T-helper 1 cell (primary cell): ENCODE data around the gene UBTD2.
"Not testable (repeated sequence)": the region's sequence is repeated elsewhere in the genome, so short reads cannot be mapped to it uniquely, and the experiment has no call there.

Experiments used
- DNase-seq, 5 donors: peaks; one replicate each; pipeline ENCODE4 v3.0.0-alpha.2; 2012 to 2020

The UBTD2 gene

GRCh38 chr5:172291837-172292236 is 8.3 kb upstream of the UBTD2 start:
- DNase-seq = not testable (repeated sequence)

GRCh38 chr5:172288465-172288864 is 4.9 kb upstream of the UBTD2 start:
- DNase-seq = no peak

DNA sequence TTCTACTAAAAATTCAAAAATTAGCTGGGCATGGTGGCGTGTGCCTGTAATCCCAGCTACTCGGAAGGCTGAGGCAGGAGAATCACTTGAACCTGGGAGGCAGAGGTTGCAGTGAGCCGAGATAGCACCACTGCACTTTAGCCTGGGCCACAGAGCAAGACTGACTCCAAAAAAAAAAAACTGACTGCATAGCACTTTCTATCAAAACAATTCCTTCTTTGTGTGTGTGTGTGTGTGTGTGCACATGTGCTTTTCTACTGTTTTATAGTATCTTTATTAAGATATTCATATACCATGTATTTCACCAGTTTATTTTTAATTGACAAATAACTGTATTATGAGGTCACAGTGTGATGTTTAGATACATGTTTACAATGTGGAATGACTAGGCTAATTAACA is 3.6 kb upstream of the UBTD2 start:
- not testable (repeated sequence) for DNase-seq

- DNase-seq = no peak
Observed at GRCh38 chr5:172285226-172286143, 1.9 kb upstream of the UBTD2 start.

GRCh38 chr5:172284611-172284980 is 1.0 kb upstream of the UBTD2 start:
- DNase-seq = peak in 1 of 5 donors; percentile 1

DNA sequence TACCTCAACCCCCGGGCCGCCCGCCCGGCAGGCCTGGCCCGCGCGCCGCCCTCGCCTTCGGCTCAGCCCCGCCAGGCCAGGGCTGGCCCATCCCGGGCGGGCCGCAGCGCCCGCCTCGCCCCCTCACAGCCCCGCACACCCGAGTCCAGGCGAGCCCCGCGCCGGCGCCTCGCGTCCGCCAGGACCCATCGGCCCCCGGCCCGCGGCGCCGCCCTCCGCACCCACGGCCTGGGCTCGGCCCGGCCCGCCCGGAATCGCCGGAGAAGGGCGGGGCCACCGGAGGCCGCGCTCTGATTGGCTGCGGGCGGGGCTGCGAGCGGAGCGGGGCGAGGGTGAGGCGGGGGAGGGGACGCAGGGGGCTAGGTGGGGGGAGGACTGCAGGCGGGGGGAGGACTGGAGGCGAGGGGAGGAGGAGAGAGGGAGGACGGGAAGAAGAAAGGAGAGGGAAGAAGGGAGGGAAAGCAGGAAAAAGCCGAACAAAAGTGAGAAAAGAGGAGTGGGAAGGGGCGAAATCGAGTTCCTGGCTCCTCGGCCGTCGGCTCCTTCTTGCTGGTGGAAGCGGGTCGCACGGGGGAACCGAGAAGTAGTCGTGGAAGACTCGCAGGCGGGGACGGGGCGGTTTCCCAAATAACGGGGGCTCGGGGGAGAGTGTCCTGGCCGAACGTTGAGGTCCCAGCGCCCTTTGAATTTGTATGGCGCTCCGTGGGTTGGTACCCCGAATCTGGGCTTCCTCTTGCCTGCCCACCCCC is 472 bp upstream of the UBTD2 start:
- peak; percentile 54 to 76 (median 62) for DNase-seq

DNA sequence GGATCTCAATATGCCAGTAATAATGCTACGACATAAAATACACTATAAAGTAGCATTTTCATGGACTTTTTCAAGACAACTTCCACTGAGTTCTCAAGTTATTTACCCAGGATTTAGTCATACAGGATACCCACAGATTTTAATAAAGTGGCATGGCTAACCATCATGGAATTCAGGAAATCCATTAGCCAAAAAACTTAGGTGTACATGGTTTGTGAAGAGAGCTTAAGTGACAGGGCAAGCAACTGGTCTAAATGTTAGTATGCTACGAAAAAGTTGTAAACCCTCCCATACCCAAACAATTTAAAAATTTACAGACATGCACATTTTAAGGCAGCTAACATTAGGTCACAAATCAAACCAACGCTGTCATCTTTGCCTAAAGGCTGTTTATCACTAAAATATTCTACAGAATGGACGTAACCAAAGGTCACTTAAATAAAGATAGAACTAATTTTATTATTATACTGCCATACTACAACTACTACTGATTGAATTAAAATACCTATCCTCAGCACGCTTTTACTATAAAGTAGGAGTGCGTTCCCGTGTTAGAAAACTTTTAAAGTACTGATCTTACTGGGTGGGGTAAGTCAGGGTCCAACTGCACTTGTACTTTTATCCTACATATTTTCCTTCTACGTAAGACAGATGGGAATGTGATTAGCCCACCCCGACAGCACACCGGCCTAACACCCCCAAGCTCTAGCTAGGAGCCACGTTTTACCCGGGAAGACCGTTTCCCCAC is 1.1 kb downstream of the UBTD2 start:
- no peak for DNase-seq

GRCh38 chr5:172281346-172281745 is 2.2 kb downstream of the UBTD2 start:
- no peak for DNase-seq

DNA sequence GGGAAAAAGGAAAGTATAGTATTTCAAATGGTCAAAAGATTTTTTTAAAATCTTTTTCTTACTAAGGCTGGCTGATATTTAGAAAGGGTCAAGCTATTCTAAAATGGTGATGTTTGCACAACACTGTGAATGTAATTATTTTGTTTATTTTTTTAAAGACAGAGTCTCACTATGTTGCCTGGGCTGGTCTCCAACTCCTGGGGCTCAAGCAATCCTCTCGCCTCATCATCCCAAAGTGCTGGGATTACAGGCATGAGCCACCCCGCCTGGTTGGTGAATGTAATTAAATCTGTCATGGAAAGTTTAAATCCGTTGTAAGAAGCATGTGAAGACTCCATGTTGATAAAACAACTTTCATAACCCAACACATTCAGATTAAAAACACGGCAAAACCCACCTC is 2.6 kb downstream of the UBTD2 start:
- no peak for DNase-seq

DNA sequence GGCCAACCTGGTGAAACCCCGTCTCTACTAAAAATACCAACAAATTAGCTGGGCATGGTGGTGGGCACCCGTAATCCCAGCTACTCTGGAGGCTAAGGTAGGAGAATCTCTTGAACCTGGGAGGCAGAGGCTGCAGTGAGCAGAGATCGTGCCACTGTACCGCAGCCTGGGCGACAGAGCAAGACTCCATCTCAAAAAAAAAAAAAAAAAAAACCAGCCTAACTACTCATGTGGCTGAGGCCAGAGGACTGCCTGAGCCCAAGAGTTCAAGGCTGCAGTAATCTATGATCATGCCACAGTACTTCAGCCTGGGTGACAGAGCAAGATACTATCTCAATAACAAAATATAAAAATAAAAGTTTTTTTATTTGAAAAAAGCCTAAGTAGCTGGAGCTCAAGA is 3.2 kb downstream of the UBTD2 start:
- DNase-seq = no peak

DNA sequence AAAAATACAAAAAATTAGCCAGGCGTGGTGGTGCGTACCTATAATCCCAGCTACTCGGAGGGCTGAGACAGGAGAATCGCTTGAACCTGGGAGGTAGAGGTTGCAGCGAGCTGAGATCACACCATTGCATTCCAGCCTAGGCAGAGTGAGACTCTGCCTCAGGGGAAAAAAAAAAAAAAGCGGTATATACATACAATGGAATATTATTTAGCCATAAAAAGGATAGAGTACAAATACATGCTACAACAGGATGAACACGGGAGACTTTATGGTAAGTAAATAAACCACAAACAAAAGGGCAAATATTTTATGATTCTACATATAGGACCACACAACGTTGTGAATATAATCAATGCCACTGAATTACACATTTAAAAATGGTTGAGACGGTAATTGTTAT is 5.2 kb downstream of the UBTD2 start:
- no peak for DNase-seq

GRCh38 chr5:172276214-172276613 is 7.3 kb downstream of the UBTD2 start:
- no peak for DNase-seq

- peak in 4 of 5 donors; percentile 21 to 54 (median 27) for DNase-seq
Observed at GRCh38 chr5:172274951-172275753, 8.4 kb downstream of the UBTD2 start.

- DNase-seq = no peak
Observed at GRCh38 chr5:172267943-172268342, 15.6 kb downstream of the UBTD2 start.

GRCh38 chr5:172266676-172267092 is 16.9 kb downstream of the UBTD2 start:
- no peak for DNase-seq

DNA sequence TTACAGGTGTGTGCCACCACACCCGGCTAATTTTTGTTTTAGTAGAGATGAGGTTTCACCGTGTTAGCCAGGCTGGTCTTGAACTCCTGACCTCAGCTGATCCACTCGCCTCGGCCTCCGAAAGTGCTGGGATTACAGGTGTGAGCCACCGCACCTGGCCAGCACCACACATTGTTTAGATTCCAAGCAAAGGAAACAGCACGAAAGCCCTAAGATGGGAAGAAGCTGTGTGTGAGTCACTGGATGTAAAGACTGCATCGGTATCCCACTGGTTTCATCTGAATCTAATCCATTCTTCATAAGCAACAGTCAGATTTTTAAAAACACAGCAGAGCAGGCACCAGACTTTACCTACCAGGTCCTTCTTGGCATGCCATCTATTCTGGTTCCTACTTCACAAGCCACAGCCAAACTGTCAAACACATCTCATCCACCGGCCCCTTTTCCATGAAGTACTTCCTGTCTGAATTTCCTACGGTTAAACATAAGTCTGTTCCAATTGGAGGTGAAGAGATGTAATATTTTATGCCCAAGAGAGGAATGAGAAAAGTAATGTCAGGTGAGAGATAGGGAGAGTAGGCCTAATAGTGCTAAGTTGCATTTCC is 17.4 kb downstream of the UBTD2 start:
- DNase-seq = no peak

- DNase-seq = no peak
Observed at GRCh38 chr5:172264815-172265395, 18.7 kb downstream of the UBTD2 start.

GRCh38 chr5:172255444-172255843 is 28.1 kb downstream of the UBTD2 start:
- peak in 1 of 5 donors; percentile 11 for DNase-seq

DNA sequence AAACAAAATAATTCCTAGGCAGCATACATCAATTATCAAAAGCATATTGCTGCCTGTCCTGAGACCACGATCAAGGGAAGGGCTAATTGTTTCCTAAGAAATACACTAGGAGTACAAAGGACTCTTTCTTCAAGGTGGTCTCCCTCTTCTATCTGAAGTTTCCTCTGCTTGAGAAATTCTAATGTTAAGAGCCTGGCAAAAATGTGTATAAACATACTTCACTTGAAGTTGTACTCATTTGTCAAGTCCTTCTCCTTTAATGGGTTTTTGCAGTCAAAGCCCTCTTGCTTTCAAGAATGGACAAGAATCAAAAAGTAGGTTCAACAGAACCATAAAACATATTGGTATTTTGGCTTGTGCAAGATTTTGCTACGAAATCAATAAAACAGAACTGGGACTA is 31.1 kb downstream of the UBTD2 start:
- DNase-seq = no peak

DNA sequence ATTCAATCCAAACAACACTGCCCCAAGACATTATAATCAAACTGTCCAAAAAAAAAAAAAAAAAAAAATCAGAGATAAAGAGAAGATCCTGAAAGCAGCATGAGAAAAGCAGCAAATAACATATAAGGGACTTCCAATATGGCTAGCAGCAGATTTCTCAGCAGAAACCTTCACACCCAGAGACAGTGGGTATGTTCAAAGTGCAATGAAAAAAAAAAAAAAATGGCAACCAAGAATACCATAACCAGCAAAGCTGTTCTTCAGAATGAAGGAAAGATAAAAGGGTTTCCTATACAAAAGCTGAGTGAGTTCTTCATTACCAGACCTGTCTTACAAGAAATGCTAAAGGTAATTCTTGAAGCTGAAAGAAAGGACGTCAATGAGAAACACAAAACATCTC is 32.1 kb downstream of the UBTD2 start:
- DNase-seq = no peak

DNA sequence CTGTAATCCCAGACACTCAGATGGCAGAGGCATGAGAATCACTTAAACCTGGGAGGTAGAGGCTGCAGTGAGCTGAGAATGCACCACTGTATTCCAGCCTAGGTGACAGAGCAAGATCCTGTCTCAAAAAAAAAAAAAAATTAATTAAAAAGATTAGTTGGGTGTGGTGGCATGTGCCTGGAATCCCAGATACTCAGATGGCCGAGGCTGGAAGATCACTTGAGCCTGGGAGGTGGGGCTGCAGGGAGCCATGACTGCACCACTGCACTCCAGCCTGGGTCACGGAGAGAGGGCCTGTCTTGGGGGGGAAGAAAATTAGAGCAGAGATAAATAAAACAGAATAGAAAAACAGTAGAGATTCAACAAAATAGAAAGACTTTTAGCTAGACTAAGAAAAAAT is 34.9 kb downstream of the UBTD2 start:
- DNase-seq = no peak
